Measurements from ENCODE around the gene RAB3GAP1. TPM values are rescaled to one million over a fixed set of nuclear protein-coding genes. Genes with fewer than 3 reads are reported as not detected.

RAB3GAP1 gene
- total RNA-seq, 4 donors from 2014 or later, result 34.4 to 53.3 (median 45.1) TPM

DNA sequence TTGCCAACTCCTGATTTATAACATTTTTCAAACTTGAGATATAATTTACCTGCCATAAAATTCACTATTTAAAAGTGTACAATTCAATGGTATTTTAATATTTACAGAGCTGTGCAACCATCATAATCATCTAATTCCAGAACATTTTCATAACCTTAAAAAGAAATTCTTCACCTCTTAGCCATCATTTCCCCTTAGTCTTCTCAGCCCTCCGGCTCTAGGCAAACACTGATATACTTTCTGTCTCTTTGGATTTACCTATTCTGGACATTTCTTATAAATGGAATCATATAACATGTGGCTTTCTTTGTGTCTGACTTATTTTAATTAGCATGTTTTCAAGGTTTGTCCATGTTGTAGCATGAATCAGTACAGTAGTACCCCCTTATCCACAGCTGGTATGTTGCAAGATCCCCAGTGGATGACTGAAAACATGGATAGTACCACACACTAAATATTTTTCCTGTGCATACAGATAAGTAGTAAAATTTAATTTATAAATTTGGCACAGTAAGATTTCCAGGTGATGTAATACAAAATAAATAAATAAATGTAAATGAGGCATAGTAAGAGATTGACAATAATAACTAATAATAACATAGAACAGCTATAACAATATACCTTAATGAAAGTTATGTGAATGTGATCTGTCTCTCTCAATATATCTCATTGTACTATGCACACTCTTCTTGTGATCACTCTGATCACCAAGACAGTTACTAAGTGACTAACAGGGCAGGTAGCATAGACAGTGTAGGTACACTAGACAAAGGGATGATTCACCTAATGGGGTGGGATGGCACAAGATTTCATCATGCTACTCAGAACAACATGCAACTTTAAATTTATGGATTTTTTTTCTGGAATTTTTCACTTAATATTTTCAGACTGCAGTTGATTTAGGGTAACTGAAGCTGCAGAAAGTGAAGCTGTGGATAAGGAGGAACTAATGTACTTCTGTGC, 73.1 kb downstream of the RAB3GAP1 start:
- no peak for ATAC-seq (ENCODE audit: low FRiP score)

DNA sequence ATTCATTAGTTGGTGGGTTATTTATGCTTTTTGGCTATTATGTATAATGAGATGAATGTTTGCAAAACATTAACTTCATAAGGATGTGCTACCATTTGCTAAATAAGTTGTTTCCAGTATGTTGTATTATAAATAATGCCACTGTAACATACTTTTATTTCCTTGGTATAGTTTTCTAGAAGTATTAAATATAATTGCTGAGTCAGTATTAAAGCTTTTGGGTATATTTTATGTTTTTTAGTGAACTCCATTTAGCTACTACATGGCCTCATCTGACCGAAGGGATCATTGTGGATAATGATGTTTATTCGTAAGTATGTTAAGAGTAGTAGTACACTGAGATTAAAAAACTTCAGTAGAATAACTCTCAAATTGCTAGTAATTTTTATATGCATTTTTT, 73.8 kb downstream of the RAB3GAP1 start:
- no peak for DNase-seq (ENCODE audit: low spot score)
- no peak for TF ChIP-seq CTCF (IDR thresholded peaks at IDR 0.05)
- ATAC-seq (ENCODE audit: low FRiP score), result no peak

More for the DNA sequence above, 73.1 kb downstream of the RAB3GAP1 start:
- TF ChIP-seq CTCF (IDR thresholded peaks at IDR 0.05), result no peak
- no peak for DNase-seq (ENCODE audit: low spot score)

DNA sequence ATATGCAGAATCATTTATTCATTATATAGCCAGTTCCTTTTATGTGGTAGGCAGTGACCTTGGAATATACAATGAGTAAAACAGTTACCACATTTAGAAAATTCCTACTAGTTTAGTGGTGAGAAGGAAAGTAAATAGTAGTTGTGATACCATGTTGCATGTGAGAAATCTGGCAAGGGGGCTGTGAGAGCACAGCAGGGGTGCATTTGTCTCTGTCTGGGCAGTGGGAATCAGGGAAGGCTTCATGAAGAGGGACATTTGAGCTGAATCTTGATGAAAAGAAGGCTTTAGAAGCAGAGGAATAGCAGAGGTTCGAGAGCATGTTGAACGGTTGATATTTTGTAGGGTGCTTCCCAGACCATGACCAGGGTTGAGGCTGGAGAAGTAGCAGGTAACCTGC, 78.7 kb downstream of the RAB3GAP1 start:
- DNase-seq (ENCODE audit: low spot score), result no peak
- no peak for TF ChIP-seq CTCF (IDR thresholded peaks at IDR 0.05)
- ATAC-seq (ENCODE audit: low FRiP score), result no peak

GRCh38 chr2:135132314-135132713, 80.2 kb downstream of the RAB3GAP1 start:
- DNase-seq (ENCODE audit: low spot score) (no peak), ATAC-seq (ENCODE audit: low FRiP score) (no peak)
- no peak for TF ChIP-seq CTCF (IDR thresholded peaks at IDR 0.05)

- TF ChIP-seq CTCF (IDR thresholded peaks at IDR 0.05), result no peak
- ATAC-seq (ENCODE audit: low FRiP score) (no peak), DNase-seq (ENCODE audit: low spot score) (no peak)
Observed at GRCh38 chr2:135140606-135141005, 88.5 kb downstream of the RAB3GAP1 start.

DNA sequence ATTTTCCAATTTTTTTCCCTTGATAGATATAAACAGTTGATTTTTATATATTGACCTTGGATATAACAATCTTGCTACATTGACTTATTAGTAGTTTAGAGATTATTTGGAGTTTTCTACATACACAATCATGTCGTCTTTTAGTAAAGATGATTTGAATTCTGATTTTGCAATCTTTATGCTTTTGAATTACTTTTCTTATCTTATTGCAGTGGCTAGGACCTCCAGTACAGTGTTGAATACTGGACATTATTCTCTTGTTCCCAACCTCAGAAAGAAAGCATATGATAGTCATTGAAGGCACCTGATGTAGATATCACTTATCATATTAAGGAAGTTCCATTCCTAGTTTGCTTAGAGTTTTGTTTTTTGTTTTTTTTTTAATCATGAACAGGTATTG, 90.2 kb downstream of the RAB3GAP1 start:
- no peak for ATAC-seq (ENCODE audit: low FRiP score)
- TF ChIP-seq CTCF (IDR thresholded peaks at IDR 0.05), result no peak

DNA sequence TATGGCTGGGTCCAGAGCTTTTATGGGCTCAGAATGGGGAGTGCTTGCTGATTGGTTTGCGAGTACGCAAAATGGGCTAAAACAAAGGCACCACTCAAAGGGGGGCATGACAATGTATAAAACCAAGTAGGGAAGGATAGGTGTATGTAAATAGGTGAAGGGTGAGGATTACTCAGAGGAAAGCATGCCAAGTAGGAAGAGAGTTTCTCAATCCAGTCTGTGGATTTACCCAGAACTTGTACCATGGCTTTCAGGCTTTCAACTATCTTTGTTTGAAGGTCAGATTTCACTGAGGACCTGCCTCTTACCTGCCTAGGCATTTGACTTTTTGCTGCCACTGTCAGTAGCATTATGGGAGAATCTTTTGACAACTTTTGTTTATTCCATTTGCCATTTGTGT, 92.3 kb downstream of the RAB3GAP1 start:
- TF ChIP-seq CTCF (IDR thresholded peaks at IDR 0.05), result no peak
- DNase-seq (ENCODE audit: low spot score) (no peak), ATAC-seq (ENCODE audit: low FRiP score) (no peak)

More for the DNA sequence above, 90.2 kb downstream of the RAB3GAP1 start:
- no peak for DNase-seq (ENCODE audit: low spot score)
